NCI-H2081 treated with DMSO at 0.1 percent for 48 hours (cell line): ENCODE measurements around the gene GCNT3.
"Not testable (repeated sequence)": the region's sequence is repeated elsewhere in the genome, so short reads cannot be mapped to it uniquely, and the experiment has no call there.

ENCODE experiments used
- DNase-seq: peaks from one replicate; lab custom pipeline; 2025; lab: John Stamatoyannopoulos, UW

The GCNT3 gene

GRCh38 chr15:59616379-59616778, 4.8 kb downstream of the GCNT3 start:
- DNase-seq: no peak

- DNase-seq: no peak
These were observed 6.8 kb downstream of the GCNT3 start for GRCh38 chr15:59618406-59618805.

- DNase-seq: no peak
These were observed 10.7 kb downstream of the GCNT3 start for GRCh38 chr15:59622289-59622688.

GRCh38 chr15:59632714-59633113, 21.1 kb downstream of the GCNT3 start:
- no peak for DNase-seq

GRCh38 chr15:59636184-59636583, 24.6 kb downstream of the GCNT3 start:
- DNase-seq: no peak

- DNase-seq: not testable (repeated sequence)
These were observed 25.9 kb downstream of the GCNT3 start for GRCh38 chr15:59637507-59637906.

- no peak for DNase-seq
These were observed 30.8 kb downstream of the GCNT3 start for GRCh38 chr15:59642351-59642750.

GRCh38 chr15:59644756-59645155, 33.2 kb downstream of the GCNT3 start:
- no peak for DNase-seq

- DNase-seq: not testable (repeated sequence)
These were observed 34.2 kb downstream of the GCNT3 start for GRCh38 chr15:59645812-59646211.

- DNase-seq: no peak
These were observed 34.7 kb downstream of the GCNT3 start for GRCh38 chr15:59646277-59646676.

GRCh38 chr15:59647085-59647484, 35.5 kb downstream of the GCNT3 start:
- no peak for DNase-seq

- no peak for DNase-seq
These were observed 38.0 kb downstream of the GCNT3 start for GRCh38 chr15:59649603-59650002.

GRCh38 chr15:59654046-59654445, 42.5 kb downstream of the GCNT3 start:
- DNase-seq: no peak

GRCh38 chr15:59656897-59657634, 45.5 kb downstream of the GCNT3 start, which contains the start of gene GTF2A2:
GTF2A2 (minus strand) TSS chr15:59657515; CDS start chr15:59652277, 5,238 bp downstream.
- DNase-seq: peak; percentile 41

- no peak for DNase-seq
These were observed 46.1 kb downstream of the GCNT3 start for GRCh38 chr15:59657635-59658125.

- no peak for DNase-seq
These were observed 47.8 kb downstream of the GCNT3 start for GRCh38 chr15:59659366-59659765.

- DNase-seq: no peak
These were observed 50.7 kb downstream of the GCNT3 start for GRCh38 chr15:59662260-59662659.

- DNase-seq: no peak
These were observed 57.0 kb downstream of the GCNT3 start for GRCh38 chr15:59668556-59668955.
